Left ventricle myocardium inferior (tissue), 1 donor: ENCODE results near the gene UBL7. TPM values are rescaled to one million over a fixed set of nuclear protein-coding genes. Genes with fewer than 3 reads are reported as not detected.

ENCODE experiments used
- DNase-seq: peaks from one replicate; pipeline ENCODE4 v3.0.0-alpha.2; 2020
- H3K27ac ChIP-seq: fragments of 200-600 bp; replicated peaks from 2 replicates; pipeline ENCODE4 v1.8.0; 2021
- H3K27me3 ChIP-seq: fragments of 200-600 bp; 2 replicates; pipeline ENCODE4 v1.8.0; 2021; ENCODE audit warnings: low read depth
- H3K36me3 ChIP-seq: fragments of 200-600 bp; 2 replicates; pipeline ENCODE4 v1.8.0; 2021
- H3K4me1 ChIP-seq: fragments of 200-600 bp; 2 replicates; pipeline ENCODE4 v1.8.0; 2021
- H3K4me3 ChIP-seq: fragments of 200-600 bp; 2 replicates; pipeline ENCODE4 v1.8.0; 2021; ENCODE audit warnings: mild to moderate bottlenecking, moderate library complexity
- H3K9me3 ChIP-seq: fragments of 200-600 bp; replicated peaks from 2 replicates; pipeline ENCODE4 v1.8.0; 2021
- CTCF ChIP-seq: fragments of 200-600 bp; IDR thresholded peaks from 2 replicates; pipeline ENCODE4 v1.8.0; 2021; ENCODE audit warnings: antibody characterized with exemption, mild to moderate bottlenecking, borderline replicate concordance
- intact Hi-C: fragments of 100-400 bp; cut with micrococcal nuclease; formaldehyde crosslinking; loops from one replicate; pipeline ENCODE4 v1.11.0; 2022
- total RNA-seq: library from RNA; stranded (reverse); fragmentation: NEBNext Ultra II Directional; extraction: Animal tissue kit (Norgen Biotek cat#: 25700); gene quantifications from one replicate; pipeline ENCODE4 v1.2.1, GENCODE V29; 2021
- donor health status: DM: no; HTN: yes; CAD: no; lungs with severe emphysema.

Gene UBL7
- total RNA-seq, 1 donor from 2014 or later: 52.3 TPM

- DNase-seq: no peak
- Histone ChIP-seq H3K9me3 (peaks cover 3% of the 10 kb centered on the region), H3K4me3 (no peak overlapping the region), H3K4me1 (no peaks in the 10 kb centered on the region), H3K27me3 (no peaks in the 10 kb centered on the region), H3K36me3 (no peaks in the 10 kb centered on the region), H3K27ac (no peak overlapping the region)
- TF ChIP-seq CTCF: no peak
- intact Hi-C loops: no loop called here
Observed at GRCh38 chr15:74468341-74469032, 7.5 kb upstream of the UBL7 start.

- peaks cover 7% of the 10 kb centered on the region for H3K4me1 ChIP-seq
- no peaks in the 10 kb centered on the region for H3K36me3 ChIP-seq
- peaks cover 3% of the 10 kb centered on the region for H3K9me3 ChIP-seq
- H3K27ac ChIP-seq: no peak overlapping the region
- no peak for DNase-seq
- H3K27me3 ChIP-seq: no peaks in the 10 kb centered on the region
- no peak overlapping the region for H3K4me3 ChIP-seq
- no peak for TF ChIP-seq CTCF
- intact Hi-C loops: no loop called here
Observed at GRCh38 chr15:74466570-74466969, 5.6 kb upstream of the UBL7 start.

- Histone ChIP-seq H3K4me3 (no peak overlapping the region), H3K36me3 (no peaks in the 10 kb centered on the region), H3K27me3 (no peaks in the 10 kb centered on the region), H3K27ac (no peak overlapping the region), H3K9me3 (peaks cover 3% of the 10 kb centered on the region), H3K4me1 (peaks cover 21% of the 10 kb centered on the region)
- intact Hi-C loops: no loop called here
- DNase-seq: no peak
- TF ChIP-seq CTCF: no peak
Observed at GRCh38 chr15:74464897-74465296, 3.9 kb upstream of the UBL7 start.

DNA sequence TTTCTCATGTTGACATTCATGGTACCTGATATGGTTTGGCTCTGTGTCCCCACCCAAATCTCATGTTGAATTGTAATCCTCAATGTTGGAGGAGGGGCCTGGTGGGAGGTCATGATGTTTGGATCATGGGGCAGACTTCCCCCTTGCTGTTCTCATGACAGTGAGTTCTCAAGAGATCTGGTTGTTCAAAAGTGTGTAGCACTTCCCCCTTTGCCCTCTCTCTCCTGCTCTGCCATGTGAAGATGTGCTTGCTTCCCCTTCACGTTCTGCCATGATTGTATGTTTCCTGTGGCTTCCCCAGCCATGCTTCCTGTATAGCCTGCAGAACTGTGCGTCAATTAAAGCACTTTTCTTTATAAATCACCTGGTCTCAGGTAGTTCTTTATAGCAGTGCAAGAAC is 3.3 kb upstream of the UBL7 start:
- Histone ChIP-seq H3K27me3 (no peaks in the 10 kb centered on the region), H3K4me1 (peaks cover 22% of the 10 kb centered on the region), H3K4me3 (no peak overlapping the region), H3K27ac (no peak overlapping the region), H3K36me3 (no peaks in the 10 kb centered on the region), H3K9me3 (peaks cover 3% of the 10 kb centered on the region)
- no peak for DNase-seq
- no peak for TF ChIP-seq CTCF
- intact Hi-C loops: no loop called here

DNA sequence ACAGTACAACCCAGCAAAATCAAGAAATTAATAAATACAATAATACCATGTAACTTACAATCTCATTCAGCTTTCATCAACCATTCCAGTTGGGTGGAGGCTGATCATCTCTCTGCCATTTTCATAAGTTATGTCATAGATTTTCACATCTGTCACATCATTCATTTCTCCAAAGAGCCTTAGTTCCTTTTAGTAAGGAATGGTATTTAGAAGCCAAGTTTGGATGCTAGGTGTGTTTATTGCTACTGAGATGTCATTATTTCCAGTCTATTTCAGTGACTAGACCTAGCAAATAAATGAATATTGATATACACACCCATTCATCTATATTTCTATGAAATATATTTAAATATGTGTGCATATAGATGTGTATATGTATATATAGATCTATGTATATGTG is 2.7 kb upstream of the UBL7 start:
- Histone ChIP-seq H3K27me3 (no peaks in the 10 kb centered on the region), H3K9me3 (peaks cover 3% of the 10 kb centered on the region), H3K4me1 (peaks cover 22% of the 10 kb centered on the region), H3K27ac (no peak overlapping the region), H3K4me3 (no peak overlapping the region), H3K36me3 (peaks cover under 1% of the 10 kb centered on the region)
- intact Hi-C loops: no loop called here
- DNase-seq: no peak
- no peak for TF ChIP-seq CTCF
